Measurements from ENCODE around the gene EEF1AKMT3.
"Not testable (repeated sequence)": the region's sequence is repeated elsewhere in the genome, so short reads cannot be mapped to it uniquely, and the experiment has no call there.

The EEF1AKMT3 gene

DNA sequence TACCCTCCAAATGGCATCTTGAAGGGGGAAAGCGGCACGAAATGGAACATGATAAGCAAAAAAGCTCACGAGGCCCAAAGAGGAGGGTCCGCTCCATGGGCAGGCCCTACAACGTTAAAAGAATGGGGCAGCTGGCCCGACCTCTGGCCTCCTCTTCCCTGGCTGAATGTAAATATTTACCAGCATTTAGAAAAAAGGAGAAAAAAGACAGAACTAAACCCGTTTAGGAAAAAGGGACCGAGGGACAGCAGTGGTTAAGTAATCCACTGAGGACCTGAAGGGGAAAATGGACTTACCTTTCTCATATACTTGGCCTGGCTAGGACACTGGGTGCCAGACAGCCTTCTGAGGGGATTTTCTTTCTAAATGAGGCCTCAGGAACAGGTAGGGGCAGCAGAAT is 47.7 kb downstream of the EEF1AKMT3 start:
- not testable (repeated sequence) for DNase-seq

GRCh38 chr12:57821015-57821414 is 48.6 kb downstream of the EEF1AKMT3 start:
- not testable (repeated sequence) for DNase-seq

DNA sequence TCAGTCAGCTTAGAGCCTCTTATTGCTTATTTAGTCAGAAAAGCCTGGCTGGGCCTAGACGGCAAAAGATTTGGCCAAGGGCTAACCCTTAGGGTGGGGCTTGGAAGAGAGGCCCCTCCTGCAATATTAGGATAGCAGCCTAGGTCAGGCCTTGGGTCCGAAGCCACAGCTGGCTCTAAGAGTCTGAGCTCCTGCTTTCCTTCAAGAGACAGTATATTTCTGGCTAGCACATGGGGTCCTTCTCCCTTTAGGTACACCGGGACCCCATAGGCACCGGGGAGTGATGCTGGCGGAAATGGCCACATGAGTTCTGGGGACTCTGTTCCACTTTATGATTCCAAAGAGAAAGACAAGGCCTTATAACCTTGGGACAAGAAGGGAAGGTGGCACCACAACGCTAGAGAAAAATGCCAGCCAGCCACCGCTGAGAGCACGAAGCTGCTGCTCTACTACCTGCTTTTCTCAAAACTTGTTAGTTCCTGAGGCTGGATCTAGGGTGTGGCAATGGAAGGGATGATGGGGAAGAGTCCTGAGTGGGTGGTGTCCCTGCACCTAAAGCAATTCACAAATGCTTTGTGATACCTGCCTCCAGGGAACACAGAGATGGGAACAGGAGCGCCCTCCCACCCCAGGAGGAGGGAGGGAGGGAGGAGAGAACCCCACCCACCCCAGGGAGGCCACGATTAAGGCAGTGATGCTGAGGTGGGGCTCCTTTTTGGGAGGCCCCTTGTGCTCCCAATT is 49.2 kb downstream of the EEF1AKMT3 start:
- DNase-seq: no peak

DNA sequence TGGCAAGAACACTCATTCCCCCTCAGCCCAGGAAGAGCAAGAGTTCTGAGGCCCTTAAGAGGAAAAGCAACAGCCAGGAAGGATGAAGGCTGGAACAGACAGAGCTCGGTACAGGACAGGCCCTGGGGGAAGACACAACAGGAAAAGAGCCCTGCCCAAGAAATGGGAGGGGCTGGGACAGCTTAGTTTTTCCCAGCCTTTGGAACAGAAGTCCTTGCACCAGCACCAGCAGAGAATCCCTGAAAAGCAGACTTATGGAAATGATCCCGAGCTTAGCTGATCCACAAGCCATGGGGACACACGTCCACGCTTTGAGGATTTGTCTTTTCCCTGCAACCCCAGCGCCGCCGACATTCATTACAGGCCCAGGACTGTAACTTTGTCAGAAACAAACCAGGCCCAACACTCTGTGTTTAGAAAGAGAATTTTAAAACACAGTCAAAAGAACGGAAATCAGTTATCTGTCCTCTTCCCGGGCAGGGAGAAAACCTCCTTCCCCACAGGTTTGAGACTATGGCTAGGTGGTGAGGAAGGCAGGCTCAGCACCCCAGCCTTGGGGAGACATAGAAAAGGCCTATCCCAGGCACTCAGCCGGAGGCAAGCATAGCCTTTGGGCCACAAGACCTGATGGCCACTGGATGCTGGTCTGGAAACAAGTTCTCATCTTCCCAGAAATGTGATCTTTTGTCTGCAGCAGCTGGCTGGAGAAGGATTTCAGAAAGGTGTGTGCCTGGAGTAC is 50.1 kb downstream of the EEF1AKMT3 start:
- DNase-seq: no peak

DNA sequence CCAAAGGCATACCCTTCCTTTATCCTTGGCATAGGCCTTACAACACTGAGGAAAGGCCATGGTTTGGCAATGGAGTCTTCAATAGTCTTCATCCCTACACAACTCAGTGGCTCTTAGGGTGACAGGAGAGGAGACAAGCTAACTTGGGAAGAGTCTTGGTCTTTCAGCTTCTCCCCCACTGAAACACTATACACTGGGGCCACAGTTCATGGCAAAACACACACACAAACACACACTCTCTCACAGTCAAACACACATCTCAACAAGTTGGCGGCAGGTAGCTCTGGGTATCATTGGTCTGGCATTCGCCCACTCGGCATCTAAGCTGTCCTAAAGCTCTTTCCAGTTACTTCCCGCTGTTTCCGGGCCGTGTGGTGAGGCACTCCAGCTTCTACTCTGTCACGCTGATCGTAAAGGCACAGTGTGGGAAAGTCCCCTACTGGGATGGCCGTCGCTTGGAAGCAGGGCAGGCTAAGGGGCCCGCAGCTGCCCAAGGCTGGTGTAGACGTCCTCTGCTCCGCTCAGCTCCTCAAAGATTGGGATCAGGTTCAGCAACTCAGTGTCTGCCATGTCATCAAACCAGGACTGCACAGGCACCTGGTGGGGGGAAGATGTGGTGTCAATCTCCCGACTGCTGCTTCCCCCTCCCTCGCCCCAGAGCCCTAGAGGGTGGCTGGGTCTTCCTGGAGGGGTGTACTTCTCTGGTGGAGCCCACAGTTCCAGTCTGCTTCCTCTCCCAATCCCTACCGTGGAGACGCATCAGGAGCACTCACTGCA is 50.9 kb downstream of the EEF1AKMT3 start:
- DNase-seq: no peak

DNA sequence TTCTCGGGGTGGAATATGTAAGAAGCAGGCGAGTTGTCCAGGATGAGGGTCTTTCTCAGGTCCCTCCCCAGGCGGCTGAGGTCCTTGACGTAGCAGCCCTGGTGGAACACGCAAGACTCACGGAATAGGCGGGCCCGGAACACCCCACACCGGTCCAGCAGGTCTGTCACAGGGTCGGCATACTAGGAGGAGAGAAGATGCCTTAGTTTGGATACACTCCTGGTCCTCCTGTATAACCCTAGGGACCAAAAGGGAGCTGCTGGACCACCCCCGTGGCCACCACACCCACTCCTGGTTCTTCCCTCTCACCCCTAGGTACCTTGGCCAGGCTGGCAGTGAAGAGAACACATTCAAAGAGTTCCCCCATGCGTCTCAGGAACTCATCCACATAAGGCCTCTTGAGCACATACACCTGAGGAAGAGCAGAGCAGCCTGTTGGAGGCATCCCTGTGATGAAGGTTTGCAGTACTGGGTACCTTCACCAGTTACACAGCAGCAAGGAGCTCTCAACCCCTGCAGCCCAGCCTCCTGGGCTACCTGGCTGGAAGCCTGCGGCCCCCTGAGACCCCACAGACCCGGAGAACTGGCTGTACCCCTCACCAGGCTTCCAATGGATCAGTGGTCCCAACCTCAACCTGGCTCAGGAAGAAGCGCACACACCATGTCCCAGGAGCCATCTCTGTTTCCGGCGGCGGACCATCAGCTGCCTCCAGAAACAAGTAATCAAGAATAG is 51.7 kb downstream of the EEF1AKMT3 start:
- no peak for DNase-seq

GRCh38 chr12:57825451-57825850 is 53.0 kb downstream of the EEF1AKMT3 start:
- DNase-seq: no peak

- DNase-seq: no peak
These were observed 54.0 kb downstream of the EEF1AKMT3 start for GRCh38 chr12:57826400-57826799.

DNA sequence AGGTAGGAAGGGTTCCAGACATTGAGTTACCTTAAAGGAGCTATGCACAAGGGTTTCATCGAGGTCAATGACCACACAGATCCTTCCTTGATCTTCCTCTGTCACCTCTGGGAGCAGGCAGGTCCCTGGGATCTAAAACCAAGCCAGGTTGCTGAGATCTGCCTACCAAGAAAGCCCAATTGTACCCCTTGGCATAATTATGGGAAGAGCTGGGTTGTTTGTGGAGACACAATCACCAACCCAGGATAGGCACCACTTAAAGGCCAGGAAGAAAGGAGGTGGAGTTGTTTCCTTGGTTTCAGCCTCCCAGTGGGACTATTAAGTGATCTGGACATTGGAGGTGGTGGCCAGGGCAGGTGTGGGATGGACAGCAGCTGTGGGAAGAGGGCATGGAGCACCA is 54.6 kb downstream of the EEF1AKMT3 start:
- DNase-seq: no peak

GRCh38 chr12:57829025-57829777 is 56.8 kb downstream of the EEF1AKMT3 start:
- no peak for DNase-seq

GRCh38 chr12:57830393-57830792 is 58.0 kb downstream of the EEF1AKMT3 start:
- DNase-seq: no peak
